T-helper 17 cell (primary cell): ENCODE results near the gene TXN2. TPM values are rescaled to one million over a fixed set of nuclear protein-coding genes. Genes with fewer than 3 reads are reported as not detected.

Experiments
- ATAC-seq: fragments of 150-1000 bp; cut with Tn5 transposase; 2 replicates; pipeline ENCODE4 v1.10.0; 2021; ENCODE audit warnings: mild to moderate bottlenecking, moderate library complexity
- DNase-seq, 3 donors: peaks; one replicate each; pipeline versions ENCODE4 v3.0.0 to v3.0.0-alpha.2; 2020 to 2021
- H3K9me3 ChIP-seq: one replicate; pipeline ENCODE4 v1.7.0; 2013; ENCODE audit warnings: low read length, mild to moderate bottlenecking; ENCODE audit not compliant: control insufficient read depth, poor library complexity, severe bottlenecking
- H3K27ac Mint-ChIP-seq: one replicate; pipeline ENCODE4 v1.8.0; 2022; ENCODE audit warnings: mild to moderate bottlenecking, moderate library complexity, mixed read lengths
- H3K27me3 Mint-ChIP-seq: one replicate; pipeline ENCODE4 v1.8.0; 2022; ENCODE audit warnings: mixed read lengths
- H3K36me3 Mint-ChIP-seq: one replicate; pipeline ENCODE4 v1.8.0; 2022; ENCODE audit warnings: low read depth, mixed read lengths
- H3K4me1 Mint-ChIP-seq: one replicate; pipeline ENCODE4 v1.8.0; 2022; ENCODE audit warnings: mild to moderate bottlenecking, mixed read lengths
- H3K4me3 Mint-ChIP-seq: one replicate; pipeline ENCODE4 v1.8.0; 2022; ENCODE audit warnings: mild to moderate bottlenecking, moderate library complexity, mixed read lengths
- total RNA-seq, 4 donors: library from RNA in 2 of 4; stranded (reverse) in 2 of 4; gene quantifications; one replicate each; pipeline ENCODE4 v1.2.3 and lab custom pipeline; 2022 to 2026

TXN2 gene
- total RNA-seq, 2 donors from 2014 or later = 27.0 to 32.3 TPM

- DNase-seq (peak; percentile 85 to 90 (median 89)), ATAC-seq (peak; percentile 97)
- no peaks in the 10 kb centered on the region for H3K27me3 Mint-ChIP-seq
- H3K4me3 Mint-ChIP-seq = peak within 1 kb of the TSS; percentile 57
- H3K9me3 ChIP-seq = no peaks in the 10 kb centered on the region
- H3K36me3 Mint-ChIP-seq = peaks cover 5% of the 10 kb centered on the region
- H3K27ac Mint-ChIP-seq = peak within 1 kb of the TSS; percentile 65
- peaks cover 8% of the 10 kb centered on the region for H3K4me1 Mint-ChIP-seq
These were observed 25.4 kb upstream of the TXN2 start, which contains the start of gene FOXRED2 for GRCh38 chr22:36506637-36507517. Gene FOXRED2 (minus strand): TSS chr22:36507040. CDS start chr22:36506422, 618 bp downstream.

GRCh38 chr22:36505998-36506635 is 24.7 kb upstream of the TXN2 start:
- H3K36me3 Mint-ChIP-seq = peaks cover under 1% of the 10 kb centered on the region
- no peaks in the 10 kb centered on the region for H3K27me3 Mint-ChIP-seq
- ATAC-seq (no peak), DNase-seq (no peak)
- no peaks in the 10 kb centered on the region for H3K9me3 ChIP-seq
- peak overlapping the region; percentile 57 for H3K4me3 Mint-ChIP-seq
- H3K27ac Mint-ChIP-seq = peak overlapping the region; percentile 65
- peaks cover 4% of the 10 kb centered on the region for H3K4me1 Mint-ChIP-seq

GRCh38 chr22:36497910-36498665 is 16.6 kb upstream of the TXN2 start:
- no peak for DNase-seq
- Mint-ChIP-seq H3K4me3 (no peak overlapping the region), H3K4me1 (no peaks in the 10 kb centered on the region), H3K27me3 (no peaks in the 10 kb centered on the region), H3K36me3 (no peaks in the 10 kb centered on the region), H3K27ac (no peak overlapping the region)
- no peaks in the 10 kb centered on the region for H3K9me3 ChIP-seq
- no peak for ATAC-seq

GRCh38 chr22:36493690-36494110 is 12.3 kb upstream of the TXN2 start:
- no peaks in the 10 kb centered on the region for H3K4me1 Mint-ChIP-seq
- no peaks in the 10 kb centered on the region for H3K27me3 Mint-ChIP-seq
- ATAC-seq = peak; percentile 80
- H3K27ac Mint-ChIP-seq = no peak overlapping the region
- no peaks in the 10 kb centered on the region for H3K9me3 ChIP-seq
- DNase-seq = no peak
- no peak overlapping the region for H3K4me3 Mint-ChIP-seq
- H3K36me3 Mint-ChIP-seq = no peaks in the 10 kb centered on the region

- Mint-ChIP-seq H3K36me3 (no peaks in the 10 kb centered on the region), H3K4me3 (no peak overlapping the region), H3K27ac (no peak overlapping the region), H3K27me3 (no peaks in the 10 kb centered on the region), H3K4me1 (no peaks in the 10 kb centered on the region)
- DNase-seq = no peak
- ATAC-seq = no peak
- H3K9me3 ChIP-seq = no peaks in the 10 kb centered on the region
These were observed 10.7 kb upstream of the TXN2 start for GRCh38 chr22:36492109-36492508.

GRCh38 chr22:36491155-36491554 is 9.7 kb upstream of the TXN2 start:
- no peak overlapping the region for H3K27ac Mint-ChIP-seq
- H3K9me3 ChIP-seq = no peaks in the 10 kb centered on the region
- no peak overlapping the region for H3K4me3 Mint-ChIP-seq
- no peak for DNase-seq
- H3K4me1 Mint-ChIP-seq = peaks cover 4% of the 10 kb centered on the region
- H3K27me3 Mint-ChIP-seq = no peaks in the 10 kb centered on the region
- H3K36me3 Mint-ChIP-seq = no peaks in the 10 kb centered on the region
- ATAC-seq = no peak

GRCh38 chr22:36486619-36487384 is 5.4 kb upstream of the TXN2 start:
- H3K36me3 Mint-ChIP-seq = no peaks in the 10 kb centered on the region
- peak in 2 of 3 donors; percentile 41 to 57 for DNase-seq

GRCh38 chr22:36480941-36481392 is 473 bp downstream of the TXN2 start:
- Mint-ChIP-seq H3K4me1 (peaks cover 15% of the 10 kb centered on the region), H3K27me3 (no peaks in the 10 kb centered on the region), H3K27ac (peak overlapping the region; percentile 99), H3K36me3 (peaks cover under 1% of the 10 kb centered on the region), H3K4me3 (peak overlapping the region; percentile 95)
- H3K9me3 ChIP-seq = no peaks in the 10 kb centered on the region
- no peak for DNase-seq
- ATAC-seq = no peak

More at GRCh38 chr22:36486619-36487384, 5.4 kb upstream of the TXN2 start:
- H3K9me3 ChIP-seq = no peaks in the 10 kb centered on the region
- Mint-ChIP-seq H3K27ac (no peak overlapping the region), H3K4me1 (peaks cover 7% of the 10 kb centered on the region), H3K4me3 (no peak overlapping the region), H3K27me3 (no peaks in the 10 kb centered on the region)
- no peak for ATAC-seq

- ATAC-seq (no peak), DNase-seq (no peak)
- H3K9me3 ChIP-seq = no peaks in the 10 kb centered on the region
- H3K27me3 Mint-ChIP-seq = no peaks in the 10 kb centered on the region
- no peak overlapping the region for H3K4me3 Mint-ChIP-seq
- H3K36me3 Mint-ChIP-seq = peaks cover 4% of the 10 kb centered on the region
- no peak overlapping the region for H3K27ac Mint-ChIP-seq
- peaks cover 14% of the 10 kb centered on the region for H3K4me1 Mint-ChIP-seq
These were observed 2.5 kb downstream of the TXN2 start for GRCh38 chr22:36478966-36479365.

- H3K27ac Mint-ChIP-seq = peak overlapping the region; percentile 71
- ATAC-seq (no peak), DNase-seq (no peak)
- peaks cover 6% of the 10 kb centered on the region for H3K4me1 Mint-ChIP-seq
- no peak overlapping the region for H3K4me3 Mint-ChIP-seq
- no peaks in the 10 kb centered on the region for H3K27me3 Mint-ChIP-seq
- H3K36me3 Mint-ChIP-seq = peaks cover 6% of the 10 kb centered on the region
- no peaks in the 10 kb centered on the region for H3K9me3 ChIP-seq
These were observed 6.1 kb downstream of the TXN2 start for GRCh38 chr22:36475341-36475740.

GRCh38 chr22:36472689-36473088 is 8.8 kb downstream of the TXN2 start:
- H3K27ac Mint-ChIP-seq = peak overlapping the region; percentile 34
- H3K4me3 Mint-ChIP-seq = no peak overlapping the region
- no peak for DNase-seq
- H3K27me3 Mint-ChIP-seq = no peaks in the 10 kb centered on the region
- H3K9me3 ChIP-seq = no peaks in the 10 kb centered on the region
- H3K4me1 Mint-ChIP-seq = peaks cover 8% of the 10 kb centered on the region
- no peak for ATAC-seq
- H3K36me3 Mint-ChIP-seq = peaks cover 6% of the 10 kb centered on the region

- DNase-seq = no peak
- Mint-ChIP-seq H3K27ac (no peak overlapping the region), H3K4me3 (no peak overlapping the region), H3K4me1 (peaks cover 12% of the 10 kb centered on the region), H3K36me3 (peaks cover 6% of the 10 kb centered on the region), H3K27me3 (no peaks in the 10 kb centered on the region)
- ATAC-seq = no peak
- no peaks in the 10 kb centered on the region for H3K9me3 ChIP-seq
These were observed 10.1 kb downstream of the TXN2 start for GRCh38 chr22:36471341-36471821.
